H9 (cell line): ENCODE results near the gene TMOD1. TPM values are rescaled to one million over a fixed set of nuclear protein-coding genes. Genes with fewer than 3 reads are reported as not detected.

Experiments
- DNase-seq: peaks from one replicate; pipeline ENCODE4 v3.0.0-alpha.2; 2017
- H2AFZ ChIP-seq: one replicate; pipeline ENCODE4 v1.6.1; 2013; ENCODE audit warnings: mild to moderate bottlenecking, low read length, control low read depth, moderate library complexity
- H2AK5ac ChIP-seq: 2 replicates; pipeline ENCODE4 v1.6.1; 2013; ENCODE audit warnings: low read length, control low read depth, mixed read lengths; ENCODE audit not compliant: insufficient read length
- H2BK120ac ChIP-seq: one replicate; pipeline ENCODE4 v1.6.1; 2013; ENCODE audit warnings: low read depth, mild to moderate bottlenecking, low read length, control low read depth, inconsistent platforms; ENCODE audit not compliant: poor library complexity, severe bottlenecking
- H2BK12ac ChIP-seq: 2 replicates; pipeline ENCODE4 v1.6.1; 2013; ENCODE audit warnings: low read length, control low read depth, mixed read lengths, low read depth; ENCODE audit not compliant: insufficient read length
- H2BK15ac ChIP-seq: 2 replicates; pipeline ENCODE4 v1.6.1; 2013; ENCODE audit warnings: low read depth, low read length, control low read depth
- H2BK20ac ChIP-seq: one replicate; pipeline ENCODE4 v1.6.1; 2013; ENCODE audit warnings: low read depth, mild to moderate bottlenecking, low read length, control low read depth, inconsistent platforms; ENCODE audit not compliant: poor library complexity, severe bottlenecking
- H2BK5ac ChIP-seq: 2 replicates; pipeline ENCODE4 v1.6.1; 2013; ENCODE audit warnings: low read length, control low read depth, mixed read lengths; ENCODE audit not compliant: insufficient read length
- H3K14ac ChIP-seq: 2 replicates; pipeline ENCODE4 v1.6.1; 2013; ENCODE audit warnings: low read length, control low read depth; ENCODE audit not compliant: insufficient read depth
- H3K18ac ChIP-seq: 2 replicates; pipeline ENCODE4 v1.6.1; 2013; ENCODE audit warnings: low read depth, mild to moderate bottlenecking, mixed read lengths, low read length, control low read depth; ENCODE audit not compliant: insufficient read length
- H3K23ac ChIP-seq: 2 replicates; pipeline ENCODE4 v1.6.1; 2013; ENCODE audit warnings: low read length, control low read depth, mixed read lengths, low read depth; ENCODE audit not compliant: insufficient read length
- H3K23me2 ChIP-seq: 2 replicates; pipeline ENCODE4 v1.6.1; 2013; ENCODE audit warnings: low read depth, mild to moderate bottlenecking, mixed read lengths, low read length, control low read depth; ENCODE audit not compliant: insufficient read length, poor library complexity, severe bottlenecking
- H3K27ac ChIP-seq: 2 replicates; pipeline ENCODE4 v1.5.1; 2013; ENCODE audit warnings: low read length, control low read depth, mixed read lengths, low read depth; ENCODE audit not compliant: insufficient read length
- H3K27me3 ChIP-seq: 2 replicates; pipeline ENCODE4 v1.6.1; 2013; ENCODE audit warnings: low read length, control low read depth, inconsistent platforms; ENCODE audit not compliant: insufficient read depth
- H3K4ac ChIP-seq: 2 replicates; pipeline ENCODE4 v1.6.1; 2013; ENCODE audit warnings: low read depth, mild to moderate bottlenecking, control low read depth, inconsistent platforms, low read length, moderate library complexity
- H3K4me1 ChIP-seq: 2 replicates; pipeline ENCODE4 v1.6.1; 2013; ENCODE audit warnings: low read length, control low read depth, inconsistent platforms; ENCODE audit not compliant: insufficient read depth
- H3K4me2 ChIP-seq: 2 replicates; pipeline ENCODE4 v1.6.1; 2013; ENCODE audit warnings: low read length, control low read depth, mixed read lengths; ENCODE audit not compliant: insufficient read length, insufficient read depth
- H3K56ac ChIP-seq: 2 replicates; pipeline ENCODE4 v1.6.1; 2013; ENCODE audit warnings: low read depth, mild to moderate bottlenecking, mixed read lengths, low read length, control low read depth; ENCODE audit not compliant: insufficient read length
- H3K79me1 ChIP-seq: 2 replicates; pipeline ENCODE4 v1.6.1; 2013; ENCODE audit warnings: low read depth, mild to moderate bottlenecking, moderate library complexity, low read length, control low read depth, inconsistent platforms; ENCODE audit not compliant: insufficient read depth, poor library complexity, severe bottlenecking
- H3K79me2 ChIP-seq: 2 replicates; pipeline ENCODE4 v1.6.1; 2013; ENCODE audit warnings: low read length, control low read depth, inconsistent platforms; ENCODE audit not compliant: insufficient read depth
- H3K9ac ChIP-seq: 2 replicates; pipeline ENCODE4 v1.6.1; 2013; ENCODE audit warnings: low read length, control low read depth, mixed read lengths; ENCODE audit not compliant: insufficient read length; ENCODE audit errors: extremely low read depth
- H3K9me3 ChIP-seq: one replicate; pipeline ENCODE4 v1.6.1; 2013; ENCODE audit warnings: low read depth, low read length, inconsistent platforms; ENCODE audit not compliant: control insufficient read depth
- H3T11ph ChIP-seq: one replicate; pipeline ENCODE4 v1.6.1; 2013; ENCODE audit warnings: mild to moderate bottlenecking, low read length, control low read depth, inconsistent platforms
- H4K20me1 ChIP-seq: one replicate; pipeline ENCODE4 v1.6.1; 2013; ENCODE audit not compliant: control insufficient read depth, insufficient read length, insufficient read depth
- H4K5ac ChIP-seq: 2 replicates; pipeline ENCODE4 v1.6.1; 2013; ENCODE audit warnings: low read depth, mild to moderate bottlenecking, mixed read lengths, low read length, control low read depth; ENCODE audit not compliant: insufficient read length
- H4K8ac ChIP-seq: replicated peaks from 2 replicates; pipeline ENCODE4 v1.6.1; 2013; ENCODE audit warnings: low read length, control low read depth, mixed read lengths, low read depth; ENCODE audit not compliant: insufficient read length
- H4K91ac ChIP-seq: 2 replicates; pipeline ENCODE4 v1.6.1; 2013; ENCODE audit warnings: low read depth, mild to moderate bottlenecking, moderate library complexity, mixed read lengths, low read length, control low read depth; ENCODE audit not compliant: insufficient read length
- H3K27ac Mint-ChIP-seq, 3 experiments: 2 replicates in 2 of 3; 3 replicates in 1 of 3; pipeline ENCODE4 v1.8.0; 2020 to 2021; ENCODE audit warnings: mixed read lengths in 3 of 3, mild to moderate bottlenecking in 1 of 3, moderate library complexity in 1 of 3
- H3K27me3 Mint-ChIP-seq: 2 replicates; pipeline ENCODE4 v1.8.0; 2021; ENCODE audit warnings: low read depth, mild to moderate bottlenecking, moderate library complexity, mixed read lengths
- H3K36me3 Mint-ChIP-seq, 3 experiments: 2 replicates in 2 of 3; 3 replicates in 1 of 3; pipeline ENCODE4 v1.8.0; 2020 to 2021; ENCODE audit warnings: low read depth in 3 of 3, mixed read lengths in 3 of 3; ENCODE audit not compliant: insufficient read depth in 1 of 3
- H3K4me1 Mint-ChIP-seq, 2 experiments: 2 replicates each; pipeline ENCODE4 v1.8.0; 2020; ENCODE audit warnings: mixed read lengths in 2 of 2
- H3K4me3 Mint-ChIP-seq, 2 experiments: 2 replicates in 1 of 2; 3 replicates in 1 of 2; pipeline ENCODE4 v1.8.0; 2020 to 2021; ENCODE audit warnings: mild to moderate bottlenecking in 2 of 2, mixed read lengths in 2 of 2, moderate library complexity in 1 of 2
- H3K9me3 Mint-ChIP-seq, 2 experiments: 2 replicates in 1 of 2; 3 replicates in 1 of 2; pipeline ENCODE4 v1.8.0; 2020; ENCODE audit warnings: mild to moderate bottlenecking in 2 of 2, mixed read lengths in 2 of 2, moderate library complexity in 1 of 2
- CTCF ChIP-seq: fragments of 200-600 bp; sonication (generic); conservative IDR thresholded peaks from 3 replicates; pipeline ENCODE4 v1.8.0; 2021; ENCODE audit warnings: antibody characterized with exemption, mild to moderate bottlenecking
- WGBS: extraction: QIAGEN DNeasy Blood & Tissue Kit; methylation state at CpG from one replicate; pipeline ENCODE4 v1.1.7; 2013; ENCODE audit warnings: missing lambda C conversion rate, low lambda C conversion rate, mixed read lengths; ENCODE audit not compliant: insufficient read length; ENCODE audit errors: extremely low coverage; 5-methylcytosine and 5-hydroxymethylcytosine counted together
- total RNA-seq: library from RNA; stranded (reverse); gene quantifications from 2 replicates; pipeline ENCODE4 v1.2.1, GENCODE V29; 2021

Gene TMOD1
- total RNA-seq, 1 experiment from 2014 or later, result 0.98 TPM

GRCh38 chr9:97558701-97559101 is 57.2 kb downstream of the TMOD1 start:
- peaks cover 3% of the 10 kb centered on the region for H3K27me3 Mint-ChIP-seq

More at GRCh38 chr9:97558701-97559101, 57.2 kb downstream of the TMOD1 start:
- Histone ChIP-seq H4K91ac (no peak overlapping the region), H4K20me1 (no peaks in the 10 kb centered on the region), H3K23ac (no peak overlapping the region), H3K27me3 (no peaks in the 10 kb centered on the region), H3K4me1 (0 out of 2 replicates have a peak, but pooled peaks cover 7% of the 10 kb centered on the region), H2BK5ac (no peak overlapping the region), H3T11ph (no peak overlapping the region), H4K5ac (no peak overlapping the region), H3K9ac (no peak overlapping the region), H2AK5ac (no peak overlapping the region), H3K14ac (no peak overlapping the region), H3K27ac (no peak overlapping the region), H2BK120ac (no peak overlapping the region), H3K18ac (no peak overlapping the region), H3K79me1 (no peaks in the 10 kb centered on the region), H3K4ac (no peak overlapping the region), H3K56ac (no peak overlapping the region), H3K23me2 (no peaks in the 10 kb centered on the region), H2BK20ac (no peak overlapping the region), H2AFZ (no peak overlapping the region), H3K79me2 (no peaks in the 10 kb centered on the region), H2BK15ac (no peak overlapping the region), H3K9me3 (no peaks in the 10 kb centered on the region), H4K8ac (no peak overlapping the region), H3K4me2 (no peak overlapping the region), H2BK12ac (no peak overlapping the region)
- Mint-ChIP-seq H3K4me3 (no peak overlapping the region), H3K4me1 (peaks cover 26 to 34% of the 10 kb centered on the region in 2 experiments), H3K27ac (peak overlapping the region in 1 of 3 experiments; percentile 38; a peak in 1 of 7 replicates), H3K9me3 (no peaks in the 10 kb centered on the region), H3K36me3 (no peaks in the 10 kb centered on the region)
- DNase-seq, result no peak
- TF ChIP-seq CTCF, result no peak
- no CpG with 5 or more reads among the region's 3 CpGs for WGBS
